Activated CD4-positive, alpha-beta T cell treated with anti-CD3 and anti-CD28 coated beads for 1 hour (primary cell): ENCODE data around the gene PRRG1.
"Not testable (repeated sequence)": the region's sequence is repeated elsewhere in the genome, so short reads cannot be mapped to it uniquely, and the experiment has no call there.

Experiments
- DNase-seq: peaks from one replicate; pipeline ENCODE4 v3.0.0-alpha.2; 2020

PRRG1 gene

DNA sequence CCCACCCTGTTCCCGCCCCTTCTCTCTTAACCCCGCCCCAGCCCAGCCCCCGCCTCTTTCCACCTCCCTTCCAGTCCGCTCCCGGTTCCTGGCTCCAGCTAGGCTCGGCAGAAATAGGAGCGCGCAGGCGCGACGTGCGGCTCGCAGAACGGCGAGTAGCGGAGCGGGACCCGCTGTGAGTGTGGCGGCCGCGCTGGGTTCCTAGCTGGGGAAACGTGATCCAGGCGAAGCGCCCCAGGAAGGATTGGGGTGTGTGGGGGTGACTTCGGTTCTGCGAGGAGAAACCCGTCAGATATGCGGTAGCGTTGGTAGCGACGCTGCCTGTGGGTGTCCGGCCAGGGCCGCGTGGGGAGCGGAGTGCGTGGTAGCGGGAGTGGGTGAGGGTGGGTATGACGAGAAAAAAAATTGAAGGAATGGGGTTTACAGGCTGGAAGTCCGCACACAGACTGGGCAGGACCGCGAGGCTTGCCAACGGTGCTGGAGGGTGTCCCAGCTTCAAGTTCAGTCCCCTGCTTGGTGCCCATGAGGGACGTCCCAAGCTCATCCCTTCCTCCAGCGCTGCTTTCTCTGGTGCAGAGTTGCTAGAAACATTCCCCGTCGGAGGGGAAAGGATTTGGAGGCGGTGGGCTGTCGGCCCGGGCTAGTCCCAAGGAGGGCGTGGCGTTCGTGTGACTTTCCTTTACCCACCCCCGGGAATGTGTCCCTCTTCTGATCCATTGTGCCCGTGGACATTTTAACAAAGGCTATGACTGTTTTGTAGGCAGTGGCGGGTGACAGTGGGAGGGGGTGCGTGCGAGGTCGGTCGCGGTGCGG lies at the start of gene PRRG1:
TSS of gene PRRG1 (plus strand) at position 144 of the 813 bp plus-strand sequence. CDS start 56,886 bp downstream, outside the sequence.
- no peak for DNase-seq

GRCh38 chrX:37302569-37302968 lies 46.6 kb upstream of the PRRG1 start:
- DNase-seq, result no peak

DNA sequence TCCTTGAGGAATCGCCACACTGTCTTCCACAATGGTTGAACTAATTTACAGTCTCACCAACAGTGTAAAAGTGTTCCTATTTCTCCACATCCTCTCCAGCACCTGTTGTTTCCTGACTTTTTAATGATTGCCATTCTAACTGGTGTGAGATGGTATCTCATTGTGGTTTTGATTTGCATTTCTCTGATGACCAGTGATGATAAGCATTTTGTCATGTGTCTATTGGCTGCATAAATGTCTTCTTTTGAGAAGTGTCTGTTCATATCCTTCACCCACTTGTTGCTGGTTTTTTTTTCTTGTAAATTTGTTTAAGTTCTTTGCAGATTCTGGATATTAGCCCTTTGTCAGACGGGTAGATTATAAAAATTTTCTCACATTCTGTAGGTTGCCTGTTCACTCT lies 43.9 kb upstream of the PRRG1 start:
- not testable (repeated sequence) for DNase-seq

- DNase-seq, result no peak
These were observed 34.6 kb upstream of the PRRG1 start for GRCh38 chrX:37314531-37314930.

DNA sequence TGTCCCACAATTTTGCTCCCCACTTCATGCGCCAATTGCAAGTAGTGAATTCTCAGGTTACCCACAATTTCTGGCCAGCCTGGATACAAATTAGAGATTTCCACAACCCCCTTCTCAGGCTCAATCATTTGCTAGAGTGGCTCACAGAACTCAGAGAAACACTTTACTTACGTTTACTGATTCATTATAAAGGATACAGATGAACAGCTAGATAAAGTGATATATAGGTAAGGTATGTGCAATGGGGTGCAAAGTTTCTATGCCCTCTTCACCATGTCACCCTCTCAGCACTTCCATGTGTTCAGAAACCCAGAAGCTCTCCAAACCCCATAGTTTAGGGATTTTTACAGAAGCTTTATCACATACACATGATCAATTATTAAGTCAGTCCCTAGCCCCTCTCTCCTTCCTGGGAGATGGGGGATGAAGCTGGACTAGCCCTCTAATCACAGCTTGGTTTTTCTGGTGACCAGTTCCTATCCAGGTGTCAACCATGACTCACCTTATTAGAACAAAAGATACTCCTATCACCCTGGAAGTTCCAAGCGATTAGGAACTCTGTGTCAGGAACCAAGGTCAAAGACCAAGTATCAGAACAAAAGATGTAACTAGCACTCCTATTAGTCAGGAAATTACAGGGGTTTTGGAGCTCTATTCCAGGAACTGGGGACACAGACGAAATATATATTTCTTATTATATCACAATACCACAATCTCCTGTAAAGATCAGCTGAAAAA lies 33.5 kb upstream of the PRRG1 start:
- no peak for DNase-seq

DNA sequence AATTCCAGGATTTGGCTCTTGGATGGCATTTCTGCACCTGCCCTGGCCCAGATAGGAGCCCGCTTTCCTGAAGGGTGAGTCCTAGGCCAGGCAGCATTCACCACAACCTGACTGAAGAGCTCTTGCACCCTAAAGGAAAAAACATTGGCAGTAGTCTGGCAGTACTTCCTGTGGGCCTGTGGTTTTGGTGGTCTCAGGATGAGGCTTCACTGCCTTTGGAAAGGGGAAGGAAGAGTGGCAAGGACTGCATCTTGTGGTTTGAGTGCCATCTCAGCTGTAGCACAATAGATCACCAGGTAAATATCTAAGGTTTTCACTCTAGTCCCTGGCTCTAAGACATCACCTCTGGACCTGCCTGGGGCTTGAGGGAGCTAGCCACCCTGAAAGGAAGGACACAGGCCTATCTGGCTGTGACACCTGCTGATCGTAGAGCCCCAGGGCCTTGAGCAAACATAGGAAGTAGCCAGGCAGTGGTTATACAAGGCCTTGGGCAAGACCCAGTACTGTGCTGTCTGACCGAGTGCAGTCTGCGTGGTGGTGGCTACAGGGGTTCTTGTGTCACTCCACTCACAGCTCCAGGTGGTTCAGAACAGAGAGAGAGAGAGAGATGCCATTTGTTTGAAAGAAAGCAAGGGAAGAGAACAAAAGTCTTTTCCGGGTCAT lies 28.5 kb upstream of the PRRG1 start:
- DNase-seq, result no peak

GRCh38 chrX:37330642-37331041 lies 18.5 kb upstream of the PRRG1 start:
- no peak for DNase-seq

- no peak for DNase-seq
These were observed 17.6 kb upstream of the PRRG1 start for GRCh38 chrX:37331546-37331945.

GRCh38 chrX:37332055-37332454 lies 17.1 kb upstream of the PRRG1 start:
- DNase-seq, result no peak

DNA sequence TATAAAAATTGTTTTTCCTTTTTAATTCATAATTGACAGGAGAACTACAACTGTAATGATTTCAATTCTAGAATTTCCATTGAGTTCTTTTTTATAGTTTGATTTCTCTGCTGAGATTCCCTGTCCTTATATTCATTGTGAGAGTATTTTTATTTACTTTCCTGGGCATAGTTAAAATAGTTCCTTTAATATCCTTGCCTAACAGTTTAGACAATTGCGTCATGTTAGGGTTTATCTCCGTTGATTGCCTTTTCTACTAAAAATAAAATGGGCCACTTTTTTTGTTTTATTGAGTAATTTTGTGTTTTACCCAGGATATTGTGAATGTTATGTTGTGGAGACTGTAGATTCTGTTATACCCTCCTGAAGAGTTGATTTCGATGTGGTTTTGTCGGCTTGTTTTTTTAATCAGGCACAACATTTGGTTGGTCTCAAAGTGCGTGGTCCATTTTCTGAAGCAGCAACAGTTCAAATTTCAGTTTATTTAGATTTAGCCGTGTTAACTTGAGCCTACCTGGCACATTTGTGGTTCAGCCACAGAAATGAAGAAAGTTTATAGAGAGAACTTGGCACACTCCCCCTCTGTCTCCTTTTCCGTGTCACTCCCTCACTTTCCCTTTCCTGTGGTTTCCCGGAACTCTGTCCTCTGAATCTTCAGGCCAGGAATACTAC lies 16.0 kb upstream of the PRRG1 start:
- no peak for DNase-seq

DNA sequence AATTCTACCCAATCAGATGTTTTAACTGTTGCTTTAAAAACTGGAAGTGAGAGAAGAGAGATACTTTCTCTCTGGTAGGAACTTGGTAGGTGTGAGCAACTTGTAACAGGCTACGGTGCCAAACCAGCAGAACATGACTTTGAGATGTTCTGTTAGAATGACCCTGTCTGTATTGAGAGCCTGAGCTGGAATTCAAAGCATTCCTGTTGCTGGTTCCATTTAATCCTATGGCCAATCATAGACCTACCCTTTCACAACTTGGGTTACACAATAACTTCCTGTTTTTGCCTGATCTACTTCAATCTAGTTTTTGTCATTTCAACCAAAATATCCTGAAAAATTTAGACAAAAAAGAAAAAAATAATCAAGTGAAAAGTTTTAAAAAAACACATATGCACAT lies 1.7 kb upstream of the PRRG1 start:
- DNase-seq, result no peak

- no peak for DNase-seq
These were observed 763 bp upstream of the PRRG1 start for GRCh38 chrX:37348231-37348970.

- DNase-seq, result no peak
These were observed 268 bp upstream of the PRRG1 start for GRCh38 chrX:37348971-37349220.

GRCh38 chrX:37350034-37350365 lies 836 bp downstream of the PRRG1 start:
- no peak for DNase-seq

- no peak for DNase-seq
These were observed 4.5 kb downstream of the PRRG1 start for GRCh38 chrX:37353646-37354045.

DNA sequence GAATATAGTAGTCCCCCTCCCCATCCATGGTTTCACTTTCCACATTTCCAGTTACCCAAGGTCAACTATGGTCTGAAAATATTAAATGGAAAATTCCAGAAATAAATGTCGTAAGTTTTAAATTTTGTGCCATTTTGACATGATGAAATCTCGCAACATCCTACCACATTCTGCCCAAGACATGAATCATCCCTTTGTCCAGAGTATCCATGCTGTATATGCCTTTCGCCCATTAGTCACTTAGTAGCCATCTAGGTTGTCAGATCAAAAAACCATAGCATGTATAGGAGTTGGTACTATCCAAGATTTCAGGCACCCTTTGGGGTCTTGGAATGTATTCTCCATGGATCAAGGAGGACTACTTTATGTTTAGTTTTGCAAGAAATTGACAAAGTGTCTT lies 8.3 kb downstream of the PRRG1 start:
- no peak for DNase-seq

GRCh38 chrX:37361596-37361995 lies 12.4 kb downstream of the PRRG1 start:
- DNase-seq, result no peak

DNA sequence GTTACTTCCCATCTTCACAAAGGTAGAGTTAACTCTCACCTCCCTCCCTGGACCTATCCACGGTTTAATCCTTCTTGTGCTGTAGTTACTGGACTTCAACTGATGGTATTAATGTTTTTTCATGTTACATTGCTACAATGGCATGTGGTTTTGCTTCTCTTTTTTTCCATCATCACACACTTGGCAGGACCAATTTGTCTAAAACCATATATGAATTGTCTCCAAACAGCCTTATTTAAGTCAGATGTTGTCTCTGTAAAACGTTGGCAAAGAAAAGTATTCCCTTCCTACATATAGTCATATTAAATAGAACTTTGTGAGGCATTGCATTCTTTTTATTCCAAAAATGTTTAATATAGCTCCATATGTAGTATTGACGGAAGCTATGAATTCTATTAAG lies 15.5 kb downstream of the PRRG1 start:
- DNase-seq, result no peak

DNA sequence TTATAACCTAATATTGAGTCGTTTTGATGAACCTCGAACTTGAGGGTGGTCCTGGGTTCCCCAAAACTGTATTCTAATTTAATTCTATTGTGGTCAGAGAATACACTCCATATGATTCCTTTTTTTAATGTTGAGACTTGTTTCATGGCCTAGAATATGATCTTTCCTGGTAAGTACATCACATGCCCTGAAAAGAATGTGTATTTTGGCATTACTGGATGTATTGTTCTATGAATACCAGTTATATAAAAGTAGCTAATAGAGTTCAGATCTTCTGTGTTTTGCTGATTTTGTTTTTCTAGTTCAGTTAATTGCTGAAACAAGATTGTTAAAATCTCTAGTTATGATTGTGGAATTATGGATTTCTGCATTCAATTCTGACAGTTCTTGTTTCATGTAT lies 18.8 kb downstream of the PRRG1 start:
- DNase-seq, result no peak

GRCh38 chrX:37370499-37371141 lies 21.5 kb downstream of the PRRG1 start:
- no peak for DNase-seq

DNA sequence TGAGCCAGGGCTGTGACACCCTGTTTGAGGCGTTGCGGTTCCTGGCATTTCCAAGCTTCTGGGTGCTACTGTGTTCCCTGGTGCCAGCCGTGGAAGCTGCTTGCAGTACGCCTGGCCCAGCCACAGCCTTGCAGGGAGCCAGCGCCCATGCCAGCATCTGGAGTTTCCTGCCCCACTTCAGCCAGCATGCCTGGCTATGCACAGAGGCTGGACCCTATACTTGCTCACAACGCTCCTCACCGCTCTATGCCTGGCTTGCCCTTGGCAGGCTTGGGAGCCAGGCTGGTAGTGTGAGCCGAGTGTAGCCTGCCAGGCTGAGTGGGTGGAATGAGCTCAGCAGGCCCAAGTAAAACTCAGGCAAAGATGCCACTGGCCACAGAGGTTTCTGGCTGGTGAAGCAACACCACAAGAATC lies 22.4 kb downstream of the PRRG1 start:
- DNase-seq, result no peak

- DNase-seq, result no peak
These were observed 29.2 kb downstream of the PRRG1 start for GRCh38 chrX:37378404-37378803.
